Caco-2 (cell line): ENCODE results near the gene TMEM145. TPM values are rescaled to one million over a fixed set of nuclear protein-coding genes. Genes with fewer than 3 reads are reported as not detected.

Experiments used
- BruUV-seq: library from RNA; stranded (reverse); fragments of 400-500 nt; replicated peaks from 2 replicates; lab custom pipeline; 2021; lab: Mats Ljungman, UMichigan
- CTCF ChIA-PET: fragments of 300-600 bp; sonication (Branson Sonifier 250); formaldehyde crosslinking; loops from one replicate; lab custom pipeline; 2022; ENCODE audit warnings: antibody characterized with exemption; lab: Charles Lee
- POLR2A ChIA-PET: fragments of 300-600 bp; sonication (Branson Sonifier 250); formaldehyde crosslinking; loops from one replicate; lab custom pipeline; 2022; ENCODE audit warnings: antibody characterized with exemption; lab: Charles Lee
- DNase-seq, 2 experiments: peaks; one replicate each; pipeline versions ENCODE4 v3.0.0 to v3.0.0-alpha.2; 2020 to 2022
- H3K27me3 ChIP-seq: replicated peaks from 2 replicates; pipeline ENCODE4 v1.6.0; 2011; ENCODE audit warnings: low read length; ENCODE audit not compliant: control insufficient read depth, insufficient read depth
- H3K36me3 ChIP-seq: 2 replicates; pipeline ENCODE4 v1.5.1; 2011; ENCODE audit warnings: low read length; ENCODE audit not compliant: control insufficient read depth, insufficient read depth
- H3K4me1 ChIP-seq: fragments of 250-450 bp; sonication (Bioruptor Pico); 2 replicates; pipeline ENCODE4 v1.5.1; 2020; ENCODE audit warnings: mild to moderate bottlenecking
- H3K4me3 ChIP-seq: 2 replicates; pipeline ENCODE4 v1.5.1; 2011; ENCODE audit warnings: low read depth, mild to moderate bottlenecking, control low read depth, low read length
- H3K9me3 ChIP-seq: fragments of 250-450 bp; sonication (Bioruptor Pico); 2 replicates; pipeline ENCODE4 v1.5.1; 2020; ENCODE audit warnings: mild to moderate bottlenecking, moderate library complexity
- H3K27ac Mint-ChIP-seq: one replicate; pipeline ENCODE4 v1.8.0; 2022; ENCODE audit warnings: mixed read lengths; ENCODE audit not compliant: unreplicated experiment
- H3K27me3 Mint-ChIP-seq: one replicate; pipeline ENCODE4 v1.8.0; 2022; ENCODE audit warnings: mixed read lengths; ENCODE audit not compliant: insufficient read depth, unreplicated experiment
- H3K36me3 Mint-ChIP-seq: one replicate; pipeline ENCODE4 v1.8.0; 2022; ENCODE audit warnings: mild to moderate bottlenecking, mixed read lengths; ENCODE audit not compliant: insufficient read depth, unreplicated experiment
- H3K4me1 Mint-ChIP-seq: one replicate; pipeline ENCODE4 v1.8.0; 2022; ENCODE audit warnings: low read depth, mixed read lengths; ENCODE audit not compliant: unreplicated experiment
- H3K4me3 Mint-ChIP-seq: one replicate; pipeline ENCODE4 v1.8.0; 2022; ENCODE audit warnings: mild to moderate bottlenecking, moderate library complexity, mixed read lengths; ENCODE audit not compliant: unreplicated experiment
- H3K9me3 Mint-ChIP-seq: one replicate; pipeline ENCODE4 v1.8.0; 2022; ENCODE audit warnings: mixed read lengths; ENCODE audit not compliant: unreplicated experiment
- CTCF ChIP-seq, 2 experiments: fragments of 200-600 bp in 1 of 2; IDR thresholded peaks; 1 replicate in 1 of 2; 2 replicates in 1 of 2; pipeline versions ENCODE4 v1.5.1 to v1.8.0; 2011 to 2022; ENCODE audit warnings: antibody characterized with exemption in 1 of 2, control low read depth in 1 of 2, inconsistent platforms in 1 of 2, low read depth in 1 of 2, low read length in 1 of 2, mild to moderate bottlenecking in 1 of 2, moderate library complexity in 1 of 2; ENCODE audit not compliant: insufficient read depth in 1 of 2, severe bottlenecking in 1 of 2, unreplicated experiment in 1 of 2
- intact Hi-C: fragments of 100-400 bp; cut with micrococcal nuclease; formaldehyde crosslinking; loops from one replicate; pipeline ENCODE4 v1.10.0; 2022; ENCODE audit not compliant: unreplicated experiment
- total RNA-seq: library from RNA; stranded (reverse); gene quantifications from 2 replicates; pipeline ENCODE4 v1.2.3, GENCODE V29; 2022

Gene TMEM145
- total RNA-seq, 1 experiment from 2014 or later, result 2.2 TPM

- Mint-ChIP-seq H3K27ac (no peak overlapping the region), H3K9me3 (no peaks in the 10 kb centered on the region), H3K4me1 (peaks cover 22% of the 10 kb centered on the region), H3K4me3 (no peak overlapping the region), H3K27me3 (no peaks in the 10 kb centered on the region), H3K36me3 (peaks cover 39% of the 10 kb centered on the region)
- ChIA-PET CTCF (interaction anchor here (0.9 kb wide), 1 partner anchor 9 kb away, joined by 3 read pairs; no protein-coding TSS in a partner anchor), POLR2A (no interaction called here)
- H3K4me1 ChIP-seq, result peaks cover 18% of the 10 kb centered on the region; the same call in 1 of the 2 replicates
- H3K27me3 ChIP-seq, result no peaks in the 10 kb centered on the region
- H3K9me3 ChIP-seq, result no peaks in the 10 kb centered on the region
- H3K36me3 ChIP-seq, result peaks cover 3% of the 10 kb centered on the region; the same call in 1 of the 2 replicates
- peak in 1 of 2 experiments; percentile 37 for DNase-seq
- BruUV-seq, result no TSS peak
- TF ChIP-seq CTCF (IDR thresholded peaks at IDR 0.05; ENCODE audit: insufficient read depth in 1 of 2, low read depth in 1 of 2, low read length in 1 of 2, severe bottlenecking in 1 of 2, unreplicated experiment in 1 of 2), result peak in 1 of 2 experiments; percentile 13
- H3K4me3 ChIP-seq, result no peak overlapping the region
- intact Hi-C loops, result no loop called here
Observed at GRCh38 chr19:42288881-42289555, 24.1 kb upstream of the TMEM145 start.

GRCh38 chr19:42289556-42290041 is 23.5 kb upstream of the TMEM145 start:
- TF ChIP-seq CTCF (IDR thresholded peaks at IDR 0.05; ENCODE audit: insufficient read depth in 1 of 2, low read depth in 1 of 2, low read length in 1 of 2, severe bottlenecking in 1 of 2, unreplicated experiment in 1 of 2), result no peak
- no peak overlapping the region for H3K4me3 Mint-ChIP-seq
- no peaks in the 10 kb centered on the region for H3K9me3 ChIP-seq
- no peak for DNase-seq
- peaks cover 21% of the 10 kb centered on the region for H3K4me1 Mint-ChIP-seq
- H3K4me1 ChIP-seq, result peaks cover 18% of the 10 kb centered on the region; the same call in 1 of the 2 replicates
- intact Hi-C loops, result no loop called here
- H3K36me3 Mint-ChIP-seq, result peaks cover 41% of the 10 kb centered on the region
- no peaks in the 10 kb centered on the region for H3K27me3 Mint-ChIP-seq
- no peaks in the 10 kb centered on the region for H3K9me3 Mint-ChIP-seq
- no peaks in the 10 kb centered on the region for H3K27me3 ChIP-seq
- POLR2A ChIA-PET, result no interaction called here
- no TSS peak for BruUV-seq
- H3K27ac Mint-ChIP-seq, result no peak overlapping the region
- no peak overlapping the region for H3K4me3 ChIP-seq
- H3K36me3 ChIP-seq, result peaks cover 3% of the 10 kb centered on the region
- CTCF ChIA-PET, result no interaction called here

- ChIA-PET CTCF (no interaction called here), POLR2A (interaction anchor here (0.7 kb wide), 1 partner anchor 47 kb away, joined by 3 read pairs; no protein-coding TSS in a partner anchor)
- Histone ChIP-seq H3K36me3 (peaks cover 3% of the 10 kb centered on the region), H3K27me3 (no peaks in the 10 kb centered on the region), H3K9me3 (no peaks in the 10 kb centered on the region), H3K4me3 (no peak overlapping the region), H3K4me1 (peaks cover 16% of the 10 kb centered on the region; the same call in 1 of the 2 replicates)
- no peak for DNase-seq
- H3K9me3 Mint-ChIP-seq, result no peaks in the 10 kb centered on the region
- H3K4me1 Mint-ChIP-seq, result peaks cover 15% of the 10 kb centered on the region
- H3K27me3 Mint-ChIP-seq, result no peaks in the 10 kb centered on the region
- no peak overlapping the region for H3K4me3 Mint-ChIP-seq
- no peak overlapping the region for H3K27ac Mint-ChIP-seq
- no peak for TF ChIP-seq CTCF (IDR thresholded peaks at IDR 0.05; ENCODE audit: insufficient read depth in 1 of 2, low read depth in 1 of 2, low read length in 1 of 2, severe bottlenecking in 1 of 2, unreplicated experiment in 1 of 2)
- peaks cover 41% of the 10 kb centered on the region for H3K36me3 Mint-ChIP-seq
- intact Hi-C loops, result no loop called here
- no TSS peak for BruUV-seq
Observed at GRCh38 chr19:42290136-42290522, 23.0 kb upstream of the TMEM145 start.
